SJCRH30 (cell line): ENCODE results near the gene EXTL1. TPM values are rescaled to one million over a fixed set of nuclear protein-coding genes. Genes with fewer than 3 reads are reported as not detected.

ENCODE experiments used
- DNase-seq, 2 experiments: peaks; one replicate each; pipeline ENCODE4 v3.0.0-alpha.2; 2015 to 2020
- H3K27ac ChIP-seq: fragments of 250-450 bp; sonication (Bioruptor Pico); 2 replicates; pipeline ENCODE4 v1.5.1; 2020; ENCODE audit warnings: mild to moderate bottlenecking, moderate library complexity
- H3K27me3 ChIP-seq: fragments of 250-450 bp; sonication (Bioruptor Pico); 2 replicates; pipeline ENCODE4 v1.5.1; 2020; ENCODE audit warnings: mild to moderate bottlenecking, moderate library complexity
- H3K36me3 ChIP-seq: fragments of 250-450 bp; sonication (Bioruptor Pico); 2 replicates; pipeline ENCODE4 v1.5.1; 2020; ENCODE audit warnings: mild to moderate bottlenecking, moderate library complexity
- H3K4me1 ChIP-seq: fragments of 250-450 bp; sonication (Bioruptor Pico); 2 replicates; pipeline ENCODE4 v1.5.1; 2020; ENCODE audit warnings: mild to moderate bottlenecking, moderate library complexity
- H3K4me3 ChIP-seq: fragments of 250-450 bp; sonication (Bioruptor Pico); 2 replicates; pipeline ENCODE4 v1.5.1; 2020; ENCODE audit warnings: mild to moderate bottlenecking, moderate library complexity
- H3K9me3 ChIP-seq: fragments of 250-450 bp; sonication (Bioruptor Pico); replicated peaks from 2 replicates; pipeline ENCODE4 v1.5.1; 2020; ENCODE audit warnings: mild to moderate bottlenecking, moderate library complexity
- total RNA-seq: library from RNA; depleted of rRNA; stranded (reverse); fragments of >200 nt; shearing (Covaris generic); gene quantifications from 2 replicates; pipeline ENCODE4 v1.2.3, GENCODE V29; 2014; rRNA removed

Gene EXTL1
- total RNA-seq, 1 experiment from 2014 or later, result 38.7 TPM

- Histone ChIP-seq H3K4me1 (no peaks in the 10 kb centered on the region), H3K27ac (no peak overlapping the region), H3K9me3 (no peaks in the 10 kb centered on the region), H3K4me3 (no peak overlapping the region), H3K36me3 (no peaks in the 10 kb centered on the region), H3K27me3 (peaks cover 20% of the 10 kb centered on the region)
- no peak for DNase-seq
These were observed 54.0 kb downstream of the EXTL1 start for GRCh38 chr1:26075421-26076144.

- no peak overlapping the region for H3K27ac ChIP-seq
- H3K4me3 ChIP-seq, result no peak overlapping the region
- no peak for DNase-seq
- H3K4me1 ChIP-seq, result no peaks in the 10 kb centered on the region
- H3K27me3 ChIP-seq, result peaks cover 25% of the 10 kb centered on the region
- no peaks in the 10 kb centered on the region for H3K36me3 ChIP-seq
- H3K9me3 ChIP-seq, result no peaks in the 10 kb centered on the region
These were observed 55.9 kb downstream of the EXTL1 start for GRCh38 chr1:26077524-26077923.

- no peaks in the 10 kb centered on the region for H3K9me3 ChIP-seq
- no peak overlapping the region for H3K4me3 ChIP-seq
- DNase-seq, result no peak
- H3K27ac ChIP-seq, result no peak overlapping the region
- H3K27me3 ChIP-seq, result peaks cover 19% of the 10 kb centered on the region
- H3K36me3 ChIP-seq, result no peaks in the 10 kb centered on the region
- no peaks in the 10 kb centered on the region for H3K4me1 ChIP-seq
These were observed 57.0 kb downstream of the EXTL1 start for GRCh38 chr1:26078286-26079177.

DNA sequence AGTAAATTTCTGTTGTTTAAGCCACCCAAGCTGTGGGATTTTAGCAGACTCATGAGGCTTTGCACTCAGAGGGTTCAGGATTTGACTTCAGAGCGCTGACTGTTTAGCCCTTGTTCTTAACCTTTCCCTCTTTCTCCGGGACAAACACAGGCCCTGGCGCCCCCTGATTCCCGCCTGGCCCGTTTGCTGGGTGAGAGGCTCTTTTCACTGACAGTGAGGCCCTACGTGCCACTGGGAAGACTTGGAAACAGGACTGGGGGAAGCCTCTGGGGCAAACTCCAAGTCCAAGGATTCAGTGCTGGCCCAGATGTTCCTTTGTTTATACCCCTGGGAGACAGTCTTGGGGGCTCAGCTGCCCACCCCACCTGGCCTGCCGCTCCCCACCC, 57.6 kb downstream of the EXTL1 start:
- Histone ChIP-seq H3K27me3 (peaks cover 19% of the 10 kb centered on the region), H3K4me1 (no peaks in the 10 kb centered on the region), H3K36me3 (no peaks in the 10 kb centered on the region), H3K9me3 (no peaks in the 10 kb centered on the region), H3K4me3 (no peak overlapping the region), H3K27ac (no peak overlapping the region)
- DNase-seq, result no peak

DNA sequence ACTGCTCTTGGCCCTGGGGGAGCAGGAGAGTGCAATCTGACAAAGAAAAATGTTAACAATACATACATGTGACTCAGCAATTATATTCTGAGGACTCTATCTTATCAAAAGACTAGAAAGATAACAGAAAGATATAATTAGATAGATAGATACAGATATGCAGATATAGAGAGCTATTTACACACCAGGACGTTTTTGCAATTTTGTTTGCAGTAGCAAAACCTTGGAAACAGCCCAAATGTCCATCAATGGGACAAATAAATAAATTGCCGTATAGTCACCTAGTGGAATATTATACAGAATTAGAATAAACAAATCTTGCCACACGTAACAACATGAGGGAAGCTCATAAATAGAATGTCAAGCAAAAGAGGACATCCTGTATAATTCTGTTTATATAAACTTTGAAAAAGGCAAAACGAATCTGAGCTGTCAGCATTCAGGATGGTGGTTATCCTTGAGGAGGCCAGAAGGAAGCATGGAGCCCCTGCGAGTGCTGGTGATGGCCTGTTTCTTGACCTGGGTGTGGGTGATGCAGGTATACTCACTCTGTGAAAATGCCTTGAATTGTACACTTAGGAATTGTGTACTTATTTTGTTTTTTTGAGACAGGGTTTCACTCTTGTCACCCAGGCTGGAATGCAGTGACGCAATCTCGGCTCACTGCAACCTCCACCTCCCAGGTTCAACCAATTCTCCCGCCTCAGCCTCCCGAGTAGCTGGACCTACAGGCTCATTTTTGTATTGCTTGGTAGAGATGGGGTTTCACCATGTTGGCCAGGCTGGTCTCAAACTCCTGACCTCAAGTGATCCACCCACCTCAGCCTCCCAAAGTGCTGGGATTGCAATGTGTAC, 58.6 kb downstream of the EXTL1 start:
- peaks cover 27% of the 10 kb centered on the region for H3K27me3 ChIP-seq
- H3K27ac ChIP-seq, result no peak overlapping the region
- no peaks in the 10 kb centered on the region for H3K4me1 ChIP-seq
- no peak overlapping the region for H3K4me3 ChIP-seq
- H3K9me3 ChIP-seq, result no peaks in the 10 kb centered on the region
- no peak for DNase-seq
- H3K36me3 ChIP-seq, result no peaks in the 10 kb centered on the region

GRCh38 chr1:26081267-26082019, 59.9 kb downstream of the EXTL1 start:
- Histone ChIP-seq H3K9me3 (no peaks in the 10 kb centered on the region), H3K4me3 (no peak overlapping the region), H3K27me3 (peaks cover 39% of the 10 kb centered on the region), H3K36me3 (no peaks in the 10 kb centered on the region), H3K4me1 (no peaks in the 10 kb centered on the region), H3K27ac (no peak overlapping the region)
- DNase-seq, result peak; percentile 50 to 68

GRCh38 chr1:26082020-26082350, 60.4 kb downstream of the EXTL1 start:
- H3K27me3 ChIP-seq, result peaks cover 39% of the 10 kb centered on the region
- no peak for DNase-seq
- H3K9me3 ChIP-seq, result no peaks in the 10 kb centered on the region
- H3K36me3 ChIP-seq, result no peaks in the 10 kb centered on the region
- H3K4me3 ChIP-seq, result no peak overlapping the region
- no peaks in the 10 kb centered on the region for H3K4me1 ChIP-seq
- H3K27ac ChIP-seq, result no peak overlapping the region

DNA sequence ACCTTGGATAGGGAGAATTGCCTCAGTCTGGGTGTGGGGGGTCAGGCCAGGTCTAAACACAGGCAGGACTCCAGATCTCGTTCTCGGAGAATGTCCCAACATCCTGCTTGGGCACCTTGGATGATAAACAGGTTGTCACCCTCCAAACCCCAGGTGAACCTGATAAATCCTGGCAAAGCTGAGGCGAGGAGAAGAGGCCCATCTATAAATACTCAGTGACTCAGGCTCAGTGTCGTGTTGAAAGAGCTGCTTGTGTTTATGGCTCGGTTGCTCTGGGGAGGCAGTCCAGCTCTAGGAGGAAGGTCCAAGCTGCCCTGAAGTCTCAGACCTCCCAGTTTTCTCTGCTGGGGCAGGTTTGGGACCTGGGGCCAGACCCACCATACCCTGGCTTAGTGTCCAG, 61.6 kb downstream of the EXTL1 start:
- DNase-seq, result no peak

GRCh38 chr1:26084091-26084561, 62.6 kb downstream of the EXTL1 start:
- Histone ChIP-seq H3K27ac (no peak overlapping the region), H3K36me3 (no peaks in the 10 kb centered on the region), H3K9me3 (no peaks in the 10 kb centered on the region), H3K4me3 (no peak overlapping the region), H3K4me1 (no peaks in the 10 kb centered on the region), H3K27me3 (peaks cover 39% of the 10 kb centered on the region)
- DNase-seq, result no peak

More for the DNA sequence above, 61.6 kb downstream of the EXTL1 start:
- H3K4me3 ChIP-seq, result no peak overlapping the region
- no peaks in the 10 kb centered on the region for H3K9me3 ChIP-seq
- peaks cover 39% of the 10 kb centered on the region for H3K27me3 ChIP-seq
- H3K4me1 ChIP-seq, result no peaks in the 10 kb centered on the region
- no peaks in the 10 kb centered on the region for H3K36me3 ChIP-seq
- no peak overlapping the region for H3K27ac ChIP-seq

DNA sequence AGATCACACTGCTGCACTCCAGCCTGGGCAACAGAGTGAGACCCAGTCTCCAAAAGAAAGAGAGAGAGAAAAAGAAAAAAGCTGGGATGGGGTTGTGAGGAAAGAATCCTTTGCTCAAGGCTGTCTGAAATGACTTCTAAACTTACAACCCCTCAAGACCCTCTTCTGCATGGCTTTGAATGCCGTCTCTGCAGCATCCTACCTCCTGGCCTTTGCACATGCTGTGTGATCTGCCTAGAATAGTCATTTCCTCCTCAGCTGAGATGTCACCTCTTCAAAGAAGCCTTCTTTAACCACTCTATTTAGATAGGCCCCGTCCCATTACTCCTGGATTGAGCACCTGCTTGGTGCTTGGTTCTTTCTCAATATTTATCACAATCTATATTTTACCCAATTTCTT, 63.3 kb downstream of the EXTL1 start:
- no peaks in the 10 kb centered on the region for H3K4me1 ChIP-seq
- no peaks in the 10 kb centered on the region for H3K36me3 ChIP-seq
- H3K27ac ChIP-seq, result no peak overlapping the region
- DNase-seq, result no peak
- H3K27me3 ChIP-seq, result peaks cover 38% of the 10 kb centered on the region
- H3K9me3 ChIP-seq, result no peaks in the 10 kb centered on the region
- H3K4me3 ChIP-seq, result no peak overlapping the region

Other genes starting within 250 kb of the EXTL1 start
- 63.1 and 64.3 TPM in 2 replicates for gene SELENON, start 221.6 kb upstream of the EXTL1 start, total RNA-seq
- gene MTFR1L, start 201.8 kb upstream of the EXTL1 start, total RNA-seq, result 47.9 and 49.9 TPM in 2 replicates
- 28.9 and 34.3 TPM in 2 replicates for gene AUNIP, start 162.3 kb upstream of the EXTL1 start, total RNA-seq
- gene PAQR7, start 146.1 kb upstream of the EXTL1 start, total RNA-seq, result 2.1 and 2.4 TPM in 2 replicates
- 1,028 and 1,091 TPM in 2 replicates for gene STMN1, start 115.4 kb upstream of the EXTL1 start, total RNA-seq
- 3.8 and 4.0 TPM in 2 replicates for gene PAFAH2, start 23.7 kb upstream of the EXTL1 start, total RNA-seq
- 0.08 and 0.26 TPM in 2 replicates for gene SLC30A2, start 24.3 kb downstream of the EXTL1 start, total RNA-seq
- gene TRIM63, start 45.9 kb downstream of the EXTL1 start, total RNA-seq, result not detected in 2 replicates
- gene PDIK1L, start 90.0 kb downstream of the EXTL1 start, total RNA-seq, result 8.1 and 8.7 TPM in 2 replicates
- 0.10 and 0.18 TPM in 2 replicates for gene FAM110D, start 137.3 kb downstream of the EXTL1 start, total RNA-seq
- 0.18 TPM in 1 of 2 replicates, not detected in the other for gene C1orf232, start 147.2 kb downstream of the EXTL1 start, total RNA-seq
- 27.4 and 38.8 TPM in 2 replicates for gene ZNF593, start 148.1 kb downstream of the EXTL1 start, total RNA-seq
- not detected in 2 replicates for gene ZNF593OS, start 150.1 kb downstream of the EXTL1 start, total RNA-seq
- 1.2 and 2.6 TPM in 2 replicates for gene CNKSR1, start 155.7 kb downstream of the EXTL1 start, total RNA-seq
- gene CATSPER4, start 168.8 kb downstream of the EXTL1 start, total RNA-seq, result not detected in 2 replicates
- 34.8 and 39.1 TPM in 2 replicates for gene CEP85, start 212.4 kb downstream of the EXTL1 start, total RNA-seq